Glutamatergic neuron (in vitro differentiated cells): ENCODE results near the gene SLC6A18. TPM values are rescaled to one million over a fixed set of nuclear protein-coding genes. Genes with fewer than 3 reads are reported as not detected.

Source experiments
- DNase-seq: peaks from one replicate; pipeline ENCODE4 v3.0.0; 2022
- H3K27ac Mint-ChIP-seq: one replicate; pipeline ENCODE4 v1.8.0; 2020; ENCODE audit warnings: mild to moderate bottlenecking, mixed read lengths, inconsistent platforms; ENCODE audit not compliant: unreplicated experiment
- H3K27me3 Mint-ChIP-seq: one replicate; pipeline ENCODE4 v1.8.0; 2020; ENCODE audit warnings: mild to moderate bottlenecking, moderate library complexity, mixed read lengths, inconsistent platforms; ENCODE audit not compliant: unreplicated experiment
- H3K36me3 Mint-ChIP-seq: one replicate; pipeline ENCODE4 v1.8.0; 2020; ENCODE audit warnings: mild to moderate bottlenecking, mixed read lengths, inconsistent platforms; ENCODE audit not compliant: unreplicated experiment
- H3K4me1 Mint-ChIP-seq: one replicate; pipeline ENCODE4 v1.8.0; 2020; ENCODE audit warnings: mild to moderate bottlenecking, low read depth, mixed read lengths, inconsistent platforms; ENCODE audit not compliant: unreplicated experiment
- H3K4me3 Mint-ChIP-seq: one replicate; pipeline ENCODE4 v1.8.0; 2020; ENCODE audit warnings: mild to moderate bottlenecking, mixed read lengths, inconsistent platforms; ENCODE audit not compliant: unreplicated experiment
- H3K9me3 Mint-ChIP-seq: one replicate; pipeline ENCODE4 v1.8.0; 2020; ENCODE audit warnings: mild to moderate bottlenecking, moderate library complexity, mixed read lengths, inconsistent platforms; ENCODE audit not compliant: unreplicated experiment
- CTCF ChIP-seq: fragments of 200-600 bp; sonication (generic); IDR thresholded peaks from one replicate; pipeline ENCODE4 v1.5.0; 2021; ENCODE audit not compliant: partially characterized antibody, unreplicated experiment
- total RNA-seq: library from RNA; stranded (reverse); fragmentation: NEBNext Ultra II Directional; extraction: Animal tissue kit (Norgen Biotek cat#: 25700); gene quantifications from one replicate; pipeline ENCODE4 v1.2.1, GENCODE V29; 2021; ENCODE audit not compliant: unreplicated experiment

SLC6A18 gene
- total RNA-seq, 1 donor from 2014 or later: not detected

GRCh38 chr5:1212881-1213280 lies 12.3 kb upstream of the SLC6A18 start:
- Mint-ChIP-seq H3K36me3 (peaks cover 4% of the 10 kb centered on the region), H3K27ac (no peak overlapping the region)

GRCh38 chr5:1213508-1214162 lies 11.5 kb upstream of the SLC6A18 start:
- TF ChIP-seq CTCF: no peak
- Mint-ChIP-seq H3K36me3 (peaks cover 4% of the 10 kb centered on the region), H3K9me3 (peaks cover 8% of the 10 kb centered on the region), H3K4me3 (no peak overlapping the region), H3K27me3 (peaks cover 10% of the 10 kb centered on the region), H3K4me1 (no peaks in the 10 kb centered on the region), H3K27ac (no peak overlapping the region)
- DNase-seq: peak; percentile 6

More at GRCh38 chr5:1212881-1213280, 12.3 kb upstream of the SLC6A18 start:
- DNase-seq: peak; percentile 20
- H3K4me1 Mint-ChIP-seq: no peaks in the 10 kb centered on the region
- no peak for TF ChIP-seq CTCF
- peaks cover 8% of the 10 kb centered on the region for H3K9me3 Mint-ChIP-seq
- H3K27me3 Mint-ChIP-seq: peaks cover 10% of the 10 kb centered on the region
- no peak overlapping the region for H3K4me3 Mint-ChIP-seq

GRCh38 chr5:1214163-1214935 lies 10.8 kb upstream of the SLC6A18 start:
- Mint-ChIP-seq H3K27ac (no peak overlapping the region), H3K27me3 (peaks cover 10% of the 10 kb centered on the region), H3K9me3 (peaks cover 8% of the 10 kb centered on the region), H3K4me1 (no peaks in the 10 kb centered on the region), H3K36me3 (peaks cover 4% of the 10 kb centered on the region), H3K4me3 (no peak overlapping the region)
- TF ChIP-seq CTCF: no peak
- peak; percentile 6 for DNase-seq

GRCh38 chr5:1214936-1215220 lies 10.3 kb upstream of the SLC6A18 start:
- H3K27ac Mint-ChIP-seq: no peak overlapping the region
- no peaks in the 10 kb centered on the region for H3K4me1 Mint-ChIP-seq
- no peak for DNase-seq
- H3K4me3 Mint-ChIP-seq: no peak overlapping the region
- peaks cover 4% of the 10 kb centered on the region for H3K36me3 Mint-ChIP-seq
- peaks cover 11% of the 10 kb centered on the region for H3K27me3 Mint-ChIP-seq
- no peak for TF ChIP-seq CTCF
- peaks cover 6% of the 10 kb centered on the region for H3K9me3 Mint-ChIP-seq
